ENCODE results near the gene LSP1.
"Not testable (repeated sequence)": the region's sequence is repeated elsewhere in the genome, so short reads cannot be mapped to it uniquely, and the experiment has no call there.

LSP1 gene

DNA sequence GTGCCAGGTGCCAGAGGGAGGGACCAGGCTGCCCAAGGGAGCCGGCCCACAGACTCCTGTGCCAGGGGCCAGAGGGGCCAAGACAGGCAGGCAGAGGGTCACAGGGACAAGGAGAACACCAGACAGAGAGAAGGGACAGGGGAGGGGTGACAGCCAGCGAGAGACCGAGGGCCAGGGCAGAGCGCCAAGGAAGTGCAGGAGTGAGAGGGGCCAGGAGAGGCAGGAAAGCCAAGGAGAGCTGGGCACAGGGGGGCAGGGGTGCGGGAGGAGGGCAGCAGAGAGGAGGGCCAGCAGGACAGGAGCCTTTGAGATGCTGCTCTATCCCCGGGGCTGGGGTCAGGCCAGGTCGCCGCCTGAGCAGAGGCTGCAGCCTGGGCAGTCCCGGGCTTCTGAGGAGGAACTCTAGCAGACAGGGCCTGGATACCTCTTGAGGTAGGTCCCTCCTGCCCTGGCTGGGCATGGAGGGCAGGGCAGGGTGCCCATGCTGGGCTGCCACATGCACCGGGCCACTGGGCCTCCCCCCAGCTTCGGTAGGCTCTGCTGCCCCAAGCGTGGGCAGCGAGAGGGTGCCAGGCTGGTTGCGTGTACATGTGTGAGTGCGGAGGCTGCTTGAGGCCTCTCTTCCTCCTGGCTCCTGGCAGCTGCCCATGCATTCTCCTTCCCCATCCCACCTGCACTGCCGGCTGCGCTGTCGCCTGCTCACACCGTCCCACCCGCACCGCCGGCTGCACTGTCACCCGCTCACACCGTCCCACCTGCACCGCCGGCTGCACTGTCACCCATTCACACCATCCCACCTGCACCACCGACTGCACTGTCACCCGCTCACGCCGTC, 12.2 kb downstream of the LSP1 start:
- no peak overlapping the region for H3K4me3 ChIP-seq (ENCODE audit: low read length)
- TF ChIP-seq ZNF274 (IDR thresholded peaks at IDR 0.05; ENCODE audit: low read depth, low read length), result no peak

DNA sequence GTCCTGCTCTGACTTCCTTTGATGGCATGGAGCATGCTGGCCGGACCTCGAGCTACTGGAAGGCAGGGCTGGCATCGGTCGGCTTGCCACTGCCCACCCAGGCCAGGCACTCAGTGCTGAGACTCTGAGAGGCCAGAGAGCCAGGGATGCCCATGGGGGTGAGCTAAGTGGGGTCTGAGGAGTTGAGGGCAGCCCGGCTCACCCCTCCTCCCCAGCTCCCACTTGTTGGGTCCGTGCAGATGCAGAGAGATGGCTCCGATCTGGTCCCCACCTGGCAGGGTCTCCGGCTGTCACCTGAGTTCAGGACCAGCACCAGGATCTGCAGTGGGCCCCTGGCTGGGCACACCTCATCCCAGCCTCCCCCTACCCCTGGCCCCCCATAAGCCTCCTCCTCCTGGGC, 13.3 kb downstream of the LSP1 start:
- TF ChIP-seq ZNF274 (IDR thresholded peaks at IDR 0.05; ENCODE audit: low read depth, low read length), result no peak
- H3K4me3 ChIP-seq (ENCODE audit: low read length), result no peak overlapping the region

DNA sequence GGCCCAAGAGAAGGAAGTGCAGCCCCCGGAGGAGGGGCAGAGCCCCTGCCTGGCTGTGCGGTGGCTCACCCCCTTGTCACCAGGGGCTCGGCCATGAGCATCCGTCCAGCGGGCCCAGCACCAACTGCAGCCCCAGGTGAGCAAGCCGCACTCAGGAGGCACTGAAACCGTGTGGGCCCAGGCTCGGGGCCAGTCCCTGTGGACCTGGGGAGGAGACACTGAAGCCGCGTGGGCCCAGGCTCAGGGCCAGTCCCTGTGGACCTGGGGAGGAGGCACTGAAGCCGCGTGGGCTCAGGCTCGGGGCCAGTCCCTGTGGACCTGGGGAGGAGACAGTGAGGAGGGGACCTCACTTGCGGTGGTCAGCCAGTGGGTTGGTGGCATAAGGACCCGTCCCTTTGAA, 13.9 kb downstream of the LSP1 start:
- H3K4me3 ChIP-seq (ENCODE audit: low read length), result no peak overlapping the region
- TF ChIP-seq ZNF274 (IDR thresholded peaks at IDR 0.05; ENCODE audit: low read depth, low read length), result no peak

DNA sequence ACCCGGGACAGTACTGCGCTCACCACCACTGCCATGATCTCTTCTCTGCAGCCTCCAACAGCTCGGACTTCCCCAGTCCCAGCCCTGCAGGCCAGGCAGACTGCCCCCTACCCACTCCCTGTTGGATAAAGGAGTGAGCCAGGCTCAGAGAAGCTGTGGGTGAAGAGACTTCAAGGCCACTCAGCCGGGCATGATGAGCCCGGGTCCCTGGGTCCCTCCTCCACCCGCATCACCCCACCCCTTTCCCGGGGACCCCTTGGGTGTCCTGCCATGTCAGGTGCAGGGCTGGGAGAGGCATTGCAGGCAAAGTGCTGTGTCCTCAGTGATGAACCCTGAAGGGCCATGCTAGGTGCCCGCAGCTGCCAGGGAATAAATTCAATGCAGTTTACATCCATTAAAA, 14.5 kb downstream of the LSP1 start:
- no peak for TF ChIP-seq ZNF274 (IDR thresholded peaks at IDR 0.05; ENCODE audit: low read depth, low read length)
- no peak overlapping the region for H3K4me3 ChIP-seq (ENCODE audit: low read length)

DNA sequence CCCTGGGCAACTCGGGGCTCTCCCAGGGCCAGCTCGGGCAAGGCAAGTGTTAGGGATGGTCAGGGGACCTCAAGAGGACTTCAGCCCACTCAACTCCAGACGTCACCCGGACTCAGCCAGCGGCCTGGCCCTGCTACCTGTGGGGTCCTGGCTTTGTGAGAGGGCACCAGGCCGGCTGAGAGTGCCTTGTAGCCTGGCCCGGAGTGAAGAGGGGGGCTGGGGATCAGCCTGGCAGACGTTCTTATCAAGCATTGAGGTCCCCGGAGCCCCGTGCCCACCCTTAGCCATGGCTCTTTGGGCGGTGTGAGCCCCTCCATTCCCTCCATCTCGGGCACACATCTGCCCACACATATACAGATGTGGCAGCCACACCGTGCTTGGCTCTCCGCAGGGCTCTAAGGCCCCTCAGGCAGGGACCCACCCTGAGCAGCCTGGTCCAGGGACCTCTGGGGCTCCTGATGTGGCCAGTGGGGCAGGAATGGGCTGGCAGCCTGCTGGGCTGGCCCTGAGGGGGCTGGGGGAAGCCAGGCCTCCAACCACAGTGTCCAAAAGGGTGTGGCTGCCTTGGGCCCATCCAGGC, 15.3 kb downstream of the LSP1 start:
- no peak for TF ChIP-seq ZNF274 (IDR thresholded peaks at IDR 0.05; ENCODE audit: low read depth, low read length)
- H3K4me3 ChIP-seq (ENCODE audit: low read length), result no peak overlapping the region

DNA sequence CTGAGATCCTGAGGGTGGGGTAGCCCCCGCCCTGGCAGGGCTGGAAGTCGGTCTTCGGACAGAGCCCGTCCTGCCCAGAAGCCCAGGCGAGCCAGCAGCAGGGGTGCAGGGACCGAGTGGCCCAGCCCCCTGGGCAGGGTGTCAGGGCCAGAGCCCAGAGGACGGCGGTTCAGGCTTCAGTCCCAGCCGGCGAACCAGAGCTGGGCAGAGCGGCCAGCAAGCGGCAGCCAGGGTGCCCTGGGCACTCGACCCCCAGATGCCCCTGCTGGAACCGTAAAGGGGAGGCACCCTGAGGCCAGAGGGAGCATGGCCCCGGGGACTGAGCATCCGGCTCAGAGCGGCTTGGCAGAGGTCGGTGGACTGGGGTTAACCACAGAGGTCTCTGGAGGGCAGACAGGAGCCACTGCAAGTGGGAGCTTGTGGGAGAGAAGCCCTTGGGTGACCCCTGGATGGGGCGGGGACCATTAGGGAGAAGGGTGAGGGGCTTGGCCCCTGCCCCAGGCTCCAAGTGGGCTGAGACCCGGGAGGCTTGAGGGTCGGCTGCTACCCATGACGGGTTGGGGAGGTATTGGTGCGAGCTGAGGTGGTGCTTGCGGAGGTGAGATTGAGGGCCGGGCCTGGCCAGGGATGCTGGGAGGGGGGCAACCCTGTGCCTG, 15.9 kb downstream of the LSP1 start:
- TF ChIP-seq ZNF274 (IDR thresholded peaks at IDR 0.05; ENCODE audit: low read depth, low read length), result no peak

DNA sequence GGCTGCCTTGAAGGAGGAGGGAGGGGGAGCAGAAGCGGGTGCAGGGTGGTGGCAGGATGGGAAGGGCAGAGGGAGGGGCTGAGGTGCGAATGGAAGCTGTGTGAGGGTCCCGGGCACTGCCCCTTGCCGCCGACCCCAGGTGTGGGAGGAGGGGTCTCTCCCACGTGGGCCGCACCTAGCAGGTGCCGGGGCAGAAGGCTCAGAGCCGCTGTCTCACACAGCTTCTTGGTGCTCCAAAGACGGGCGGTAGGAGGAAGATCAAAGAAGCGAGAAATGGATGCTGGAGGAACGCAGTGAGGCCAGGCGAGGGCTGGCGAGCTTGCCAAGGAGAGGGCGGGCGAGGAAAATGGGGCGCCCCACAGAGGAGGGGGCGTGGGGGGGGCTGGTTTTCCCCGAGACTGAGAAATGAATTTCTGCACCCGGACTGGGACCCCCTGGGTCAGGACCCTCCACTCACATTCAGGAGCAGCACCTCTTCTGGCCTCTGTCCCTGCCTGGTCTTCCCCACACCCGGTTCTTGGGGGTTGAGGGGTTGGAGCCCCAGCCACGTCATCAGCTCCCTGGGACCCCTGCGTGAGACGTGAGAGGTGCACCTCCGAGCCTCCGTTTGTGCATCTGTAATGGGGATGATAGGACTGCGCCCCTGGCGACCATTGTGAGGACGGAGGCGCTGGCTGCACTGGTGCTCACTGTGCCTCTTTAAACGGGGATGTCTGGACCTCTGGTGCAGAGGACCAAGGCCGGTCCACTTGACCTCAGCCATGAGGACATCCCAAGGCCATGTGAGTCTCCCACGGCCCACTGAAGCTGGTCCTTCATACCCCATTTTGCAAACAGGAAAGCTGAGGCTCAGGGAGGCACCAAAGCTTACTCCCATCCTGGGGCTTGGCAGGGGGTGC, 16.8 kb downstream of the LSP1 start:
- no peak overlapping the region for H3K4me3 ChIP-seq (ENCODE audit: low read length)
- TF ChIP-seq ZNF274 (IDR thresholded peaks at IDR 0.05; ENCODE audit: low read depth, low read length), result no peak

More for the DNA sequence above, 15.9 kb downstream of the LSP1 start:
- H3K4me3 ChIP-seq (ENCODE audit: low read length), result no peak overlapping the region

DNA sequence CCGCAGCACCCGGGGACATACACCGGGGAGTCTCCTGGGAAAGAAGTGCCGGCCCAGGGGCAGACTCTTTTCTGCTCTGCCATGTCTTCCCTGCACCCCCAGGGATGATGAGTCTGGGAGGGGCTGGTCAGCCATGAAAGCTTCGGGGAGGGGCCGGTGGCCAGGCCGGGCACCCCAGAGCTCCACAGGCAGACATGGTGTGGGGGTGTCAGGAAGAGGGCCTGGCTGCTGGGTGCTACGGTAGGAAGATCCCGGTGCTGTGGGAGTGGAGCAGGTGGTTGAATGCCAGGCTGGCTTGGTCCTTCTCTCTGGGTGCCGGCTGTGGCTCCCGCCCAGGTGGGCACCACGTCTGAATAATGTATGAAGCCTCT, 17.4 kb downstream of the LSP1 start:
- H3K4me3 ChIP-seq (ENCODE audit: low read length), result no peak overlapping the region
- TF ChIP-seq ZNF274 (IDR thresholded peaks at IDR 0.05; ENCODE audit: low read depth, low read length), result no peak

DNA sequence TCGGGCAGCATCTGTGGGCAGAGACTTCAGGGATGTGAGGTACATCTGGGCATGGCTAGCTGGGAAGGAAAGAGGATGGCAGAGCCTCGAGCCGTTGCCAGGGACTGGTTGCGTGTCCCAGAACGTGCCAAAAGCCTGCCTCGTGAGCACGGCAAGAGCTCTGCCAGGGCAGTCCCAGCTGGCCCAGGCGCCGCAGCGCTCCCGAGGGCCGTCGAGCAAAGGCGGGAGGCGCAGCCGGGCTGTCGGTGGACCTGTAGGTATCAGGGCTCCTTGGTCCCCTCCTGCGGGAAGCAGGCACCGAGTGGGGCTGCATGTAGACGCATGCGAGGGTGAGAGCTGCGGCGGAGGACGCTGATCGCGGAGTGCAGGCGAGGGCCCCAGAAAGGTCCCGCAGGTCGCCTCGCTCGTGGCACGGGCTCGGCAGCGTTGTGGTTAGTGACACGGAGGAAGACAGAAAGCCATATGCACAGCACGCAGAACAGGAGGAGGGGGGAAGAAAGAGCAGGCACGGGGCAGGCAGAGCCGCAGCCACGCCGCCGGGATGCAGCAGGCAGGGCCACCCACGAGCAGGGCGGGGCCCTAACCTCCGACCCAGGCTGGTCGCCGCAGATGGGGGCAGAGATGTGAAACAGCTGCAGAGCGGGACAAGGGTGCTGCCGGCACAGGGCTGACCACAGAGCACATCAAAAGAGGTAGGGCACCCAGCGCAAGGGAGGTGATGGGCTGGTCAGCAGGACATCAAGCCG, 18.0 kb downstream of the LSP1 start:
- H3K4me3 ChIP-seq (ENCODE audit: low read length), result no peak overlapping the region
- TF ChIP-seq ZNF274 (IDR thresholded peaks at IDR 0.05; ENCODE audit: low read depth, low read length), result no peak

DNA sequence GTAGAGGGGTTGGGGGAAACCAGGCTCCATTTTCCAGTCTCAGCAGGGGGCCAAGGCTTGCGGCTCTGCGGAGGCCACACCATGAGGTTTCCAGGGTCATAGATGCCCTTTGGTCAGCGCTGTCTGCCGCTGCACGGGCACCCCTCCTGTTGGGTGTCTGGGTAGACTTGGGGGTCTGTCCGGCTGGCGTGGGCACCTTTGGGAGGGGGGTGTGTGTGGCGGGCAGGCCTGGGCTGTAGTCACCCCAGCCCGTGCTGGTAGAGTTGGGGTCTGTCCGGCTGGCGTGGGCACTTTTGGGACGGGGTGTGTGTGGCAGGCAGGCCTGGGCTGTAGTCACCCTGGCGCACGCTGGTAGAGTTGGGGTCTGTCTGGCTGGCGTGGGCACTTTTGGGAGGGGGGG, 18.6 kb downstream of the LSP1 start:
- TF ChIP-seq ZNF274 (IDR thresholded peaks at IDR 0.05; ENCODE audit: low read depth, low read length), result no peak

DNA sequence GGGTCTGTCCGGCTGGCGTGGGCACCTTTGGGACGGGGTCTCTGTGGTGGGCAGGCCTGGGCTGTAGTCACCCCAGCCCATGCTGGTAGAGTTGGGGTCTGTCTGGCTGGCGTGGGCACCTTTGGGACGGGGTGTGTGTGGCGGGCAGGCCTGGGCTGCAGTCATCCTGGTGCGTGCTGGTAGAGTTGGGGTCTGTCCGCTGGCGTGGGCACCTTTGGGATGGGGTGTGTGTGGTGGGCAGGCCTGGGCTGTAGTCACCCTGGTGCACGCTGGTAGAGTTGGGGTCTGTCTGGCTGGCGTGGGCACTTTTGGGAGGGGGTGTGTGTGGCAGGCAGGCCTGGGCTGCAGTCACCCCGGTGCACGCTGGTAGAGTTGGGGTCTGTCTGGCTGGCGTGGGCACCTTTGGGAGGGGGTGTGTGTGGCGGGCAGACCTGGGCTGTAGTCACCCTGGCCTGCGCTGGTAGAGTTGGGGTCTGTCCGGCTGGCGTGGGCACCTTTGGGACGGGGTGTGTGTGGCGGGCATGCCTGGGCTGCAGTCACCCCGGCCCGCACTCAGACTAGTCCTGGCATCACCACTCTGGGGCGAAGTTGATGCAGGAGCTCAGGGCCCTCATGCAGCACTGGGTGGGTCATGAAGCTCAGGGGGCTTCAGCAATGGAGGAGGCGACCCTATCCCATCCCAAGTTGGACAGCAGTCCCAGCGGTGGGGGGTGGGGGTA, 19.5 kb downstream of the LSP1 start:
- TF ChIP-seq ZNF274 (IDR thresholded peaks at IDR 0.05; ENCODE audit: low read depth, low read length), result no peak
- H3K4me3 ChIP-seq (ENCODE audit: low read length), result no peak overlapping the region

More for the DNA sequence above, 18.6 kb downstream of the LSP1 start:
- no peak overlapping the region for H3K4me3 ChIP-seq (ENCODE audit: low read length)

DNA sequence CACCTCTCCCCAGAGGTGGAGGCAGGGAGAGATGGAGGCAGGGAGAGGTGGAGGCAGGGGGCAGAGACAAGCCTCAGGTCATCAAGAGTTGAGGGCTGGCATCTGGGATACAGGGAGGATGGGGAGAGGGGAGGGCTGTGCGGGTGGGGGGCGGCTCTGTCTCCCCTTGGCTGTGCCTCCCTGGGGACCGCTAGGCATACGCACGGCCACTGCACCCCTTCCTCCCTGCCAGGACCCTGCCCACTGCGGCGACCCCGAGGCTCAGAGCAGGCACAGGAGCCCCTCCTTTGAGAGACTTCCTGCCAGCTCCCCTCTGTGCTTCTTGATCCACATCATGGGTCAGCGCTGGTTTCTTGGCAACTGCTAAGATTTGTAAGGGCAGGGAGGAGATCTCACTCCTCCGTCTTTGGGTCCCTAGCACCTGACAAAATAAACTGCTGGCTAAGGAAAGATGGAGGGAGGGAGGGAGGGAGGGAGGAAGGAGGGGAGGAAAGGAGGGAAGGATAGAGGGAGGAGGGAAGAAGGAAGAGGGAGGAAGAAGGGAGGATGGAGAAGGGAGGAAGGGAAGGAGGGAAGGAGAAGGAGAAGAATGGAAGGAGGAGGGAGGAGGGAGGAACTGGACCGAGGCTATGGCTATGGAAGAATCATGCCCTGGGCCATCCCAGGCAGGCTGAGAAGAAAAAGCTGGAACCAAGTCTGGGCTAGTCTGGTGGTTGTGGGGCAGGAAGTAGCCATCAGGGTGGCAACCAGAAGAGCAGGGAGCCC, 20.3 kb downstream of the LSP1 start:
- TF ChIP-seq ZNF274 (IDR thresholded peaks at IDR 0.05; ENCODE audit: low read depth, low read length), result no peak
- no peak overlapping the region for H3K4me3 ChIP-seq (ENCODE audit: low read length)

DNA sequence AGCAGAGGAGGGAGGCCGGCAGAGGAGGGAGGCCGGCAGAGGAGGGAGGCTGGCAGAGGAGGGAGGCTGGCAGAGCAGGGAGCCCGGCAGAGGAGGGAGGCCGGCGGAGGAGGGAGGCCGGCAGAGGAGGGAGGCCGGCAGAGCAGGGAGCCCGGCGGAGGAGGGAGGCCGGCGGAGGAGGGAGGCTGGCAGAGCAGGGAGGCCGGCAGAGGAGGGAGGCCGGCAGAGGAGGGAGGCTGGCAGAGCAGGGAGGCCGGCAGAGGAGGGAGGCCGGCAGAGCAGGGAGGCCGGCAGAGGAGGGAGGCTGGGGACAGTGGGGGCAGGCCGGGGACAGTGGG, 20.9 kb downstream of the LSP1 start:
- H3K4me3 ChIP-seq (ENCODE audit: low read length), result not testable (repeated sequence)

DNA sequence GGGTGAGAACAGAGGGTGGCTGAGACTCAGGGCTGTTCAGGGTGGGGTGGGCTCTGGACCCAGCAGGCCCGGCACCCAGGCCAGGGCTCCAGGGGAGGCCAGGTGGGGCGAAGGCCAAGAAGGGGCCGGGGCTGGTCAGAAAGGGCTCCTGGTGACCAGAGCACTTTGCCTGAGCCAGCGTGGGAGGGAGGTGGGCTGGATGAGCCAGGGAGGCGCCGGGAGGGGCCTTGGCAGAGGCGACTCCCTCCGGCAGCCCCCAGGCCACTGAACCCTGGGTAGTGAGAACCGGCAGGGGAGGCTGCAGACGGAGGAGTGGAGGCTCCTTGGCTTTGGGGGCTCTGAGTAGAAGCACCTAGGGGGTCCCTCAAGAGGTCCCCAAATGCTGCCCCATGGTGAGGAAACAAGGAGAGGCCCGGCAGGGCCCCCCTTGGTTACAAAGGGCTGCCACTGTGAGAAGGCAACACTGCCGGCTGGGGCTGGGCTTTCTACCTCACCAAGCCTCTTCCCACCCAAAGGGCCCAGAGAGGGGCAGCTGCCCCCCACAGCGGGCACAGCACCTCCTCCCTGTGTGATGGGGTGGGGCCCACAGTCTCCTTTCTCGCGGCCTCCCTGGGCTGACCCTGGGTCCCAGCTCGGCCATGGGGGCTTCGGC, 21.7 kb downstream of the LSP1 start:
- H3K4me3 ChIP-seq (ENCODE audit: low read length), result not testable (repeated sequence)
